Natural killer cell (primary cell): ENCODE measurements around the gene MAD2L2. TPM values are rescaled to one million over a fixed set of nuclear protein-coding genes. Genes with fewer than 3 reads are reported as not detected.

ENCODE experiments used
- ATAC-seq, 3 donors: fragments of 150-1000 bp in 2 of 3; fragments of 200-7000 bp in 1 of 3; cut with Tn5 transposase; 1 replicate in 1 of 3; 2 replicates in 2 of 3; pipeline ENCODE4 v1.10.0; 2021; ENCODE audit warnings: mild to moderate bottlenecking in 2 of 3, moderate library complexity in 2 of 3
- DNase-seq, 2 donors: peaks; one replicate each; pipeline versions ENCODE4 v3.0.0 to v3.0.0-alpha.2; 2013 to 2021; ENCODE audit warnings: mixed read lengths in 1 of 2
- H3K27ac ChIP-seq: one replicate; pipeline ENCODE4 v1.5.1; 2013; ENCODE audit warnings: mild to moderate bottlenecking, low read length
- H3K27me3 ChIP-seq: one replicate; pipeline ENCODE4 v1.6.1; 2013; ENCODE audit warnings: low read length; ENCODE audit not compliant: control insufficient read depth, insufficient read depth
- H3K36me3 ChIP-seq: one replicate; pipeline ENCODE4 v1.6.1; 2013; ENCODE audit warnings: low read length; ENCODE audit not compliant: control insufficient read depth, insufficient read depth
- H3K4me1 ChIP-seq: one replicate; pipeline ENCODE4 v1.6.1; 2013; ENCODE audit warnings: low read length; ENCODE audit not compliant: control insufficient read depth, insufficient read depth
- H3K4me3 ChIP-seq: one replicate; pipeline ENCODE4 v1.5.1; 2013; ENCODE audit warnings: low read length
- H3K9me3 ChIP-seq: one replicate; pipeline ENCODE4 v1.6.1; 2013; ENCODE audit warnings: low read length; ENCODE audit not compliant: control insufficient read depth, insufficient read depth
- H3K27ac Mint-ChIP-seq, 2 donors: one replicate each; pipeline ENCODE4 v1.8.0; 2022; ENCODE audit warnings: mild to moderate bottlenecking in 2 of 2, mixed read lengths in 2 of 2, moderate library complexity in 1 of 2
- H3K27me3 Mint-ChIP-seq, 2 donors: one replicate each; pipeline ENCODE4 v1.8.0; 2022; ENCODE audit warnings: low read depth in 2 of 2, mixed read lengths in 2 of 2
- H3K36me3 Mint-ChIP-seq: one replicate; pipeline ENCODE4 v1.8.0; 2022; ENCODE audit warnings: mixed read lengths
- H3K4me1 Mint-ChIP-seq, 2 donors: one replicate each; pipeline ENCODE4 v1.8.0; 2022; ENCODE audit warnings: mixed read lengths in 2 of 2
- H3K4me3 Mint-ChIP-seq: one replicate; pipeline ENCODE4 v1.8.0; 2022; ENCODE audit warnings: mild to moderate bottlenecking, moderate library complexity, mixed read lengths
- H3K9me3 Mint-ChIP-seq, 2 donors: one replicate each; pipeline ENCODE4 v1.8.0; 2022; ENCODE audit warnings: mixed read lengths in 2 of 2
- CTCF ChIP-seq: fragments of 200-600 bp; IDR thresholded peaks from one replicate; pipeline ENCODE4 v1.8.0; 2022; ENCODE audit warnings: antibody characterized with exemption
- WGBS: methylation state at CpG from one replicate; pipeline ENCODE4 v1.1.7; 2013; ENCODE audit warnings: missing lambda C conversion rate; ENCODE audit not compliant: insufficient coverage; 5-methylcytosine and 5-hydroxymethylcytosine counted together
- intact Hi-C: fragments of 100-400 bp; cut with micrococcal nuclease; formaldehyde crosslinking; loops from one replicate; pipeline ENCODE4 v1.14.2; 2022
- total RNA-seq, 4 donors: library from RNA; stranded (reverse); fragments of 120-200 nt in 1 of 4; gene quantifications; one replicate each; pipeline versions ENCODE4 v1.2.3 to v1.2.4, GENCODE V29; 2013 to 2022

The MAD2L2 gene
- total RNA-seq, 3 donors from 2014 or later (not counting 1 experiment from before 2014, with no cell fraction given) = 50.6 to 66.0 (median 60.4) TPM

DNA sequence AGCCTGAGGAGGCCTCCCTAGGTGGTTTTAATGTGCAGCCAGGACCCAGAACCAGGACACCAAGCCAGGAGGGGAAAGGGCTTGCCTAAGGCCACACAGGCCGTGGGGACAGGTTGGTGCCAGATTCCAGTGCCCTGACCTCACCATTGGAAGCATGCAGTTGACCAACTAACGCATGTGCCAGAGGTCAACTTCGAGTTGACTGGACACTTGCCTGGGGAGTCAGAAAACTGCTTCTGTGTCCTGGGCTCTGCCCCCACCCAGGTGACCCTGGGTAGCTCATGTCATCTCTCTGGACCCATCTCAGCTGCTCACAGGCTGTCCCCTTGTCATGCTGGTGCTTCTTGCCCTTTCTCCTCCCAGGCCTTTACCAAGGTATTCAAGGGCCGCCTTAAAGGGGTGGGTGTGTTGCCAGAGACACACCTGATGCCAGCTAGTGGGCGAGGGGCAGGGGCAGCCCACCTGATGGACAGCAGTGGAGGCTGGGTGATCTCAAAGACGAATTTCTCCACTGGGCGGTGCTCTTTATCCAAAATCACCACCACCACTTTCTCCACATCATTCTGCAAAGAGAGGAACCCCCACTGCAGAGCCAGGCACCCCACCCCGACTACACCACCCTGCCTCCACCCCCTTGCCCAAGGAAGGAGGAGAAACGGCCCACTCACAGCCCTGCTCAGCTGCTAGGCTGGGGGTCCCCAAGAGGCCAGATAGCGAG lies 4.4 kb downstream of the MAD2L2 start:
- intact Hi-C loops = no loop called here
- Histone ChIP-seq H3K36me3 (peaks cover 37% of the 10 kb centered on the region), H3K4me3 (no peak overlapping the region), H3K9me3 (no peaks in the 10 kb centered on the region), H3K27ac (no peak overlapping the region), H3K4me1 (peaks cover 16% of the 10 kb centered on the region), H3K27me3 (no peaks in the 10 kb centered on the region)
- H3K4me3 Mint-ChIP-seq = no peak overlapping the region
- no peak for ATAC-seq
- no peaks in the 10 kb centered on the region for H3K9me3 Mint-ChIP-seq
- H3K27me3 Mint-ChIP-seq = no peaks in the 10 kb centered on the region
- peaks cover 0 to 34% of the 10 kb centered on the region in 2 donors for H3K4me1 Mint-ChIP-seq
- no peak for DNase-seq
- WGBS = 95% methylated on average over 9 of the region's 10 CpGs
- TF ChIP-seq CTCF = no peak
- H3K27ac Mint-ChIP-seq = no peak overlapping the region
- no peaks in the 10 kb centered on the region for H3K36me3 Mint-ChIP-seq

DNA sequence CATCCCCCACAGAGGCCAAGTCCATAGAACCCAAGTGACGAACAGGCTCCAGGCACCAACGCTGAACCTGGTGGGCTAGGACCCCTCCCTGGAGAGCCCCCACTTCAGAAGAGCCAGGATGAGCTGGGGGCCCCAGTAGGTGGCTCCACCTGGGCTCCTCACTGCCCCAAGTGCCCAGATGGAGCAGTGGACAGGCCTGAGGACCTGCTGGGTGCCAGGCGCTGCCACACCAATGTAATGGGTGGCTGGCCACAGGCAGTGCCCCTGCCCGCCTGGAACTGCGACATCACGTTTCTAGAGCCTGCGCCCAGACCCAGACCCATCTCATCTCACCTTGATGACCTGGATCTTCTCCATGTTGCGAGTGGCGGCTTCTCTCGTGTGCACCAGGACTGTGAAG lies 5.6 kb downstream of the MAD2L2 start:
- TF ChIP-seq CTCF = no peak
- intact Hi-C loops = no loop called here
- Mint-ChIP-seq H3K4me1 (peaks cover 0 to 27% of the 10 kb centered on the region in 2 donors), H3K4me3 (no peak overlapping the region), H3K36me3 (no peaks in the 10 kb centered on the region), H3K27ac (no peak overlapping the region), H3K9me3 (no peaks in the 10 kb centered on the region), H3K27me3 (no peaks in the 10 kb centered on the region)
- WGBS = 89% methylated on average over 10 of the region's 10 CpGs
- Histone ChIP-seq H3K36me3 (peaks cover 41% of the 10 kb centered on the region), H3K9me3 (no peaks in the 10 kb centered on the region), H3K4me1 (peaks cover 11% of the 10 kb centered on the region), H3K27ac (no peak overlapping the region), H3K27me3 (no peaks in the 10 kb centered on the region), H3K4me3 (no peak overlapping the region)
- DNase-seq = no peak
- ATAC-seq = no peak

DNA sequence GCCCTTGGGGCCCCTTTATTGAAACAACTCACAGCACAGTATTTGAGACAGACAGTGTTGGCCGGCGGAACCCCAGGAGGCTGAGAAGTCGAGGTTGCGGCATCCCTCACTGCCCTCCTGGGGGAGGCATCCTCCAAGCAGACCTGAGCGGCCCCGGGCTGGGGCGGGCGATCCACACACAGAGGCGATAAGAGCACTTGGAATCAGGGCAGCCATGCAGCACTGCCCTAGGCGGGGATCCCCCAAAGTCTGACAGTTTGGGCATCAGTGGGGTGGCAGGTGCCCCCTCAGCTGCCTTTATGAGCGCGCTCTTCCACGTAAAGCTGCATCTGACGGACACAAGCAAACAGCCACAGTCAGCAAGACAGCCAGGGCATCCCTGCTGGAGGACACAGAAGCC lies 6.5 kb downstream of the MAD2L2 start:
- no peak for DNase-seq
- H3K9me3 Mint-ChIP-seq = no peaks in the 10 kb centered on the region
- Histone ChIP-seq H3K27ac (no peak overlapping the region), H3K4me1 (peaks cover 2% of the 10 kb centered on the region), H3K36me3 (peaks cover 41% of the 10 kb centered on the region), H3K4me3 (no peak overlapping the region), H3K27me3 (no peaks in the 10 kb centered on the region), H3K9me3 (no peaks in the 10 kb centered on the region)
- no peak for TF ChIP-seq CTCF
- no peak overlapping the region for H3K27ac Mint-ChIP-seq
- H3K4me3 Mint-ChIP-seq = no peak overlapping the region
- intact Hi-C loops = no loop called here
- peaks cover 0 to 24% of the 10 kb centered on the region in 2 donors for H3K4me1 Mint-ChIP-seq
- no peaks in the 10 kb centered on the region for H3K36me3 Mint-ChIP-seq
- H3K27me3 Mint-ChIP-seq = no peaks in the 10 kb centered on the region
- no peak for ATAC-seq
- 98% methylated on average over 14 of the region's 14 CpGs for WGBS
